Mesenchymal stem cell (in vitro differentiated cells and primary cell): ENCODE measurements around the gene TESMIN.

Experiments
- DNase-seq: peaks from one replicate; pipeline ENCODE4 v3.0.0-alpha.2; 2013
- H2AFZ ChIP-seq: one replicate; pipeline ENCODE4 v1.6.1; 2013; ENCODE audit warnings: low read depth, mild to moderate bottlenecking, control low read depth, inconsistent platforms, low read length, moderate library complexity
- H2AK5ac ChIP-seq: 2 replicates; pipeline ENCODE4 v1.6.1; 2013; ENCODE audit warnings: low read length, moderate library complexity, mild to moderate bottlenecking, inconsistent platforms; ENCODE audit not compliant: severe bottlenecking
- H2BK120ac ChIP-seq: one replicate; pipeline ENCODE4 v1.6.1; 2013; ENCODE audit warnings: low read depth, mild to moderate bottlenecking, inconsistent platforms, low read length, moderate library complexity
- H2BK12ac ChIP-seq, 2 experiments: one replicate each; pipeline ENCODE4 v1.6.1; 2013; ENCODE audit warnings: inconsistent platforms in 2 of 2, low read length in 2 of 2, mild to moderate bottlenecking in 2 of 2, moderate library complexity in 2 of 2, control low read depth in 1 of 2
- H2BK15ac ChIP-seq: one replicate; pipeline ENCODE4 v1.6.1; 2013; ENCODE audit warnings: mild to moderate bottlenecking, low read depth, inconsistent platforms; ENCODE audit not compliant: poor library complexity, severe bottlenecking
- H2BK5ac ChIP-seq: 2 replicates; pipeline ENCODE4 v1.6.1; 2013; ENCODE audit warnings: low read depth, mild to moderate bottlenecking, low read length, control low read depth, inconsistent platforms; ENCODE audit not compliant: poor library complexity, severe bottlenecking
- H3K14ac ChIP-seq, 2 experiments: one replicate each; pipeline ENCODE4 v1.6.1; 2013; ENCODE audit warnings: inconsistent platforms in 2 of 2, low read length in 2 of 2, control low read depth in 1 of 2, mild to moderate bottlenecking in 1 of 2, moderate library complexity in 1 of 2
- H3K18ac ChIP-seq, 2 experiments: one replicate each; pipeline ENCODE4 v1.6.1; 2013; ENCODE audit warnings: inconsistent platforms in 2 of 2, low read length in 2 of 2, control low read depth in 1 of 2, low read depth in 1 of 2, mild to moderate bottlenecking in 1 of 2
- H3K23ac ChIP-seq, 2 experiments: one replicate each; pipeline ENCODE4 v1.6.1; 2013; ENCODE audit warnings: inconsistent platforms in 2 of 2, low read length in 2 of 2, mild to moderate bottlenecking in 2 of 2, moderate library complexity in 2 of 2, control low read depth in 1 of 2
- H3K27ac ChIP-seq: 2 replicates; pipeline ENCODE4 v1.5.1; 2013; ENCODE audit warnings: mild to moderate bottlenecking, moderate library complexity, low read length, control low read depth, inconsistent platforms; ENCODE audit not compliant: poor library complexity, severe bottlenecking
- H3K27me3 ChIP-seq, 2 experiments: 2 replicates each; pipeline versions ENCODE4 v1.6.1 to v1.7.0; 2013; ENCODE audit warnings: low read length in 2 of 2, mild to moderate bottlenecking in 2 of 2, moderate library complexity in 2 of 2, control low read depth in 1 of 2, inconsistent platforms in 1 of 2; ENCODE audit not compliant: control insufficient read depth in 1 of 2, insufficient read depth in 1 of 2
- H3K36me3 ChIP-seq, 2 experiments: 2 replicates each; pipeline versions ENCODE4 v1.6.1 to v1.7.0; 2013; ENCODE audit warnings: low read length in 2 of 2, control low read depth in 1 of 2, inconsistent platforms in 1 of 2, low read depth in 1 of 2, mild to moderate bottlenecking in 1 of 2; ENCODE audit not compliant: insufficient read depth in 2 of 2, control insufficient read depth in 1 of 2
- H3K4ac ChIP-seq, 2 experiments: one replicate each; pipeline ENCODE4 v1.6.1; 2013; ENCODE audit warnings: inconsistent platforms in 2 of 2, low read length in 2 of 2, mild to moderate bottlenecking in 2 of 2, moderate library complexity in 2 of 2, control low read depth in 1 of 2, low read depth in 1 of 2
- H3K4me1 ChIP-seq: 2 replicates; pipeline ENCODE4 v1.6.1; 2013; ENCODE audit warnings: low read depth, low read length, control low read depth; ENCODE audit not compliant: control insufficient read depth, insufficient read depth
- H3K4me2 ChIP-seq: 2 replicates; pipeline ENCODE4 v1.6.1; 2013; ENCODE audit warnings: low read length, mild to moderate bottlenecking, inconsistent platforms; ENCODE audit not compliant: poor library complexity, severe bottlenecking
- H3K4me3 ChIP-seq, 2 experiments: 2 replicates each; pipeline versions ENCODE4 v1.5.1 to v1.7.0; 2013; ENCODE audit warnings: low read length in 2 of 2, mild to moderate bottlenecking in 2 of 2, control low read depth in 1 of 2, low read depth in 1 of 2; ENCODE audit not compliant: insufficient read depth in 1 of 2
- H3K79me1 ChIP-seq: replicated peaks from 2 replicates; pipeline ENCODE4 v1.6.1; 2013; ENCODE audit warnings: mild to moderate bottlenecking, control low read depth, low read length, inconsistent platforms; ENCODE audit not compliant: poor library complexity, severe bottlenecking
- H3K9ac ChIP-seq: 2 replicates; pipeline ENCODE4 v1.7.0; 2013; ENCODE audit warnings: mild to moderate bottlenecking, low read length, moderate library complexity
- H3K9me3 ChIP-seq: 2 replicates; pipeline ENCODE4 v1.7.0; 2013; ENCODE audit warnings: mild to moderate bottlenecking, low read length; ENCODE audit not compliant: control insufficient read depth
- H4K8ac ChIP-seq: one replicate; pipeline ENCODE4 v1.6.1; 2013; ENCODE audit warnings: inconsistent platforms, mild to moderate bottlenecking, low read length, moderate library complexity
- H4K91ac ChIP-seq: one replicate; pipeline ENCODE4 v1.6.1; 2013; ENCODE audit warnings: mild to moderate bottlenecking, low read length, inconsistent platforms
- WGBS: methylation state at CpG from one replicate; pipeline ENCODE4 v1.1.7; 2013; ENCODE audit warnings: mixed read lengths; 5-methylcytosine and 5-hydroxymethylcytosine counted together

TESMIN gene

GRCh38 chr11:68724293-68724692, 27.0 kb downstream of the TESMIN start:
- H2AFZ ChIP-seq: no peak overlapping the region
- H3K4me2 ChIP-seq: no peak overlapping the region
- no peak overlapping the region for H3K27ac ChIP-seq
- H3K79me1 ChIP-seq: no peaks in the 10 kb centered on the region
- WGBS: 86% methylated on average over 4 of the region's 4 CpGs
- H3K14ac ChIP-seq: no peak overlapping the region
- no peak overlapping the region for H3K4ac ChIP-seq
- no peaks in the 10 kb centered on the region for H3K36me3 ChIP-seq
- H2BK12ac ChIP-seq: no peak overlapping the region
- no peak overlapping the region for H2BK15ac ChIP-seq
- peaks cover 27 to 64% of the 10 kb centered on the region in 2 experiments for H3K27me3 ChIP-seq
- DNase-seq: no peak
- no peak overlapping the region for H3K18ac ChIP-seq
- no peak overlapping the region for H4K8ac ChIP-seq
- H2BK5ac ChIP-seq: no peak overlapping the region
- H3K4me3 ChIP-seq: no peak overlapping the region
- H2AK5ac ChIP-seq: no peak overlapping the region
- no peak overlapping the region for H3K9ac ChIP-seq
- H4K91ac ChIP-seq: no peak overlapping the region
- no peak overlapping the region for H3K23ac ChIP-seq
- H2BK120ac ChIP-seq: no peak overlapping the region
- no peaks in the 10 kb centered on the region for H3K4me1 ChIP-seq
- peaks cover 12% of the 10 kb centered on the region for H3K9me3 ChIP-seq

GRCh38 chr11:68722143-68722542, 29.2 kb downstream of the TESMIN start:
- no peak overlapping the region for H2BK15ac ChIP-seq
- peaks cover 26 to 60% of the 10 kb centered on the region in 2 experiments for H3K27me3 ChIP-seq
- H3K4ac ChIP-seq: no peak overlapping the region
- no peak overlapping the region for H3K18ac ChIP-seq
- H2BK5ac ChIP-seq: no peak overlapping the region
- no peak overlapping the region for H2BK120ac ChIP-seq
- no peak overlapping the region for H3K9ac ChIP-seq
- H3K4me1 ChIP-seq: no peaks in the 10 kb centered on the region
- H3K36me3 ChIP-seq: no peaks in the 10 kb centered on the region
- no peak for DNase-seq
- no peak overlapping the region for H3K4me2 ChIP-seq
- H3K79me1 ChIP-seq: no peaks in the 10 kb centered on the region
- H3K4me3 ChIP-seq: no peak overlapping the region
- H4K91ac ChIP-seq: no peak overlapping the region
- H2BK12ac ChIP-seq: no peak overlapping the region
- H2AFZ ChIP-seq: no peak overlapping the region
- H3K27ac ChIP-seq: no peak overlapping the region
- H3K14ac ChIP-seq: no peak overlapping the region
- WGBS: no CpG with 5 or more reads among the region's 1 CpG
- no peak overlapping the region for H4K8ac ChIP-seq
- H2AK5ac ChIP-seq: no peak overlapping the region
- peaks cover 20% of the 10 kb centered on the region for H3K9me3 ChIP-seq
- H3K23ac ChIP-seq: no peak overlapping the region

GRCh38 chr11:68721075-68721474, 30.2 kb downstream of the TESMIN start:
- H3K9me3 ChIP-seq: peaks cover 27% of the 10 kb centered on the region
- no peak overlapping the region for H2BK5ac ChIP-seq
- no peak overlapping the region for H3K4me2 ChIP-seq
- H3K27me3 ChIP-seq: peaks cover 35 to 56% of the 10 kb centered on the region in 2 experiments
- H4K8ac ChIP-seq: no peak overlapping the region
- WGBS: 54% methylated on average over 2 of the region's 2 CpGs
- no peak overlapping the region for H3K4ac ChIP-seq
- no peaks in the 10 kb centered on the region for H3K79me1 ChIP-seq
- no peak overlapping the region for H3K27ac ChIP-seq
- DNase-seq: no peak
- no peak overlapping the region for H3K23ac ChIP-seq
- H4K91ac ChIP-seq: no peak overlapping the region
- no peak overlapping the region for H3K9ac ChIP-seq
- no peaks in the 10 kb centered on the region for H3K36me3 ChIP-seq
- no peak overlapping the region for H2BK15ac ChIP-seq
- H3K4me1 ChIP-seq: no peaks in the 10 kb centered on the region
- no peak overlapping the region for H3K14ac ChIP-seq
- H2BK120ac ChIP-seq: no peak overlapping the region
- no peak overlapping the region for H2AFZ ChIP-seq
- H3K18ac ChIP-seq: no peak overlapping the region
- H2AK5ac ChIP-seq: no peak overlapping the region
- no peak overlapping the region for H3K4me3 ChIP-seq
- no peak overlapping the region for H2BK12ac ChIP-seq

- H3K18ac ChIP-seq: no peak overlapping the region
- no peak overlapping the region for H4K8ac ChIP-seq
- H3K23ac ChIP-seq: no peak overlapping the region
- no peak overlapping the region for H3K9ac ChIP-seq
- no peak overlapping the region for H2BK120ac ChIP-seq
- H3K9me3 ChIP-seq: peaks cover 33% of the 10 kb centered on the region
- no peak overlapping the region for H2BK5ac ChIP-seq
- no peak overlapping the region for H2BK15ac ChIP-seq
- H3K27me3 ChIP-seq: peaks cover 70 to 81% of the 10 kb centered on the region in 2 experiments
- DNase-seq: no peak
- WGBS: 86% methylated on average over 7 of the region's 11 CpGs
- H3K4me1 ChIP-seq: peaks cover 3% of the 10 kb centered on the region
- no peaks in the 10 kb centered on the region for H3K36me3 ChIP-seq
- no peak overlapping the region for H2AFZ ChIP-seq
- H3K14ac ChIP-seq: no peak overlapping the region
- H3K27ac ChIP-seq: no peak overlapping the region
- H3K4me3 ChIP-seq: no peak overlapping the region
- H2BK12ac ChIP-seq: no peak overlapping the region
- H4K91ac ChIP-seq: no peak overlapping the region
- H2AK5ac ChIP-seq: no peak overlapping the region
- no peaks in the 10 kb centered on the region for H3K79me1 ChIP-seq
- H3K4ac ChIP-seq: no peak overlapping the region
- no peak overlapping the region for H3K4me2 ChIP-seq
These were observed 35.7 kb downstream of the TESMIN start for GRCh38 chr11:68715456-68716122.
